GM21390 (cell line): ENCODE results near the gene MGAM2.

ENCODE experiments used
- ATAC-seq: cut with Tn5 transposase; IDR thresholded peaks from one replicate; pipeline ENCODE4 v1.9.1; 2021; ENCODE audit not compliant: unreplicated experiment

MGAM2 gene

GRCh38 chr7:142114207-142114606 is 2.7 kb downstream of the MGAM2 start:
- ATAC-seq: no peak

GRCh38 chr7:142120524-142120923 is 9.0 kb downstream of the MGAM2 start:
- ATAC-seq: no peak

GRCh38 chr7:142123184-142123583 is 11.7 kb downstream of the MGAM2 start:
- no peak for ATAC-seq

- no peak for ATAC-seq
These were observed 13.9 kb downstream of the MGAM2 start for GRCh38 chr7:142125256-142125955.

GRCh38 chr7:142130267-142130666 is 18.7 kb downstream of the MGAM2 start:
- no peak for ATAC-seq

GRCh38 chr7:142131439-142132185 is 20.1 kb downstream of the MGAM2 start:
- no peak for ATAC-seq

GRCh38 chr7:142133731-142134148 is 22.2 kb downstream of the MGAM2 start:
- ATAC-seq: no peak

GRCh38 chr7:142134909-142135308 is 23.4 kb downstream of the MGAM2 start:
- ATAC-seq: no peak

GRCh38 chr7:142138996-142139395 is 27.5 kb downstream of the MGAM2 start:
- no peak for ATAC-seq

GRCh38 chr7:142139597-142140400 is 28.3 kb downstream of the MGAM2 start:
- ATAC-seq: no peak

GRCh38 chr7:142140401-142140959 is 29.0 kb downstream of the MGAM2 start:
- ATAC-seq: no peak

- no peak for ATAC-seq
These were observed 31.2 kb downstream of the MGAM2 start for GRCh38 chr7:142142702-142143101.

GRCh38 chr7:142146124-142146523 is 34.6 kb downstream of the MGAM2 start:
- no peak for ATAC-seq

- ATAC-seq: no peak
These were observed 38.8 kb downstream of the MGAM2 start for GRCh38 chr7:142150356-142150755.

GRCh38 chr7:142150869-142151268 is 39.4 kb downstream of the MGAM2 start:
- no peak for ATAC-seq

- peak; percentile 50 for ATAC-seq
These were observed 40.6 kb downstream of the MGAM2 start for GRCh38 chr7:142152076-142152475.

GRCh38 chr7:142153400-142153799 is 41.9 kb downstream of the MGAM2 start:
- ATAC-seq: peak; percentile 72

GRCh38 chr7:142158736-142159496 is 47.4 kb downstream of the MGAM2 start:
- no peak for ATAC-seq

- no peak for ATAC-seq
These were observed 50.4 kb downstream of the MGAM2 start for GRCh38 chr7:142161921-142162320.

GRCh38 chr7:142168746-142169145 is 57.2 kb downstream of the MGAM2 start:
- ATAC-seq: no peak

GRCh38 chr7:142172932-142173331 is 61.4 kb downstream of the MGAM2 start:
- ATAC-seq: no peak
